Upper lobe of right lung (tissue), 1 donor: ENCODE measurements around the gene FBRSL1. TPM values are rescaled to one million over a fixed set of nuclear protein-coding genes. Genes with fewer than 3 reads are reported as not detected.

Experiments
- ATAC-seq: fragments of 200-7000 bp; cut with Tn5 transposase; one replicate; pipeline ENCODE4 v1.9.1; 2020; ENCODE audit warnings: mild to moderate bottlenecking, moderate library complexity
- DNase-seq: peaks from one replicate; pipeline ENCODE4 v3.0.0-alpha.2; 2020
- H3K27ac ChIP-seq: fragments of 200-600 bp; one replicate; pipeline ENCODE4 v1.8.0; 2022
- H3K27me3 ChIP-seq: fragments of 200-600 bp; one replicate; pipeline ENCODE4 v1.8.0; 2022; ENCODE audit warnings: mild to moderate bottlenecking
- H3K36me3 ChIP-seq: fragments of 200-600 bp; one replicate; pipeline ENCODE4 v1.8.0; 2022
- H3K4me1 ChIP-seq: fragments of 200-600 bp; one replicate; pipeline ENCODE4 v1.8.0; 2022
- H3K4me3 ChIP-seq: fragments of 200-600 bp; one replicate; pipeline ENCODE4 v1.8.0; 2022; ENCODE audit warnings: mild to moderate bottlenecking
- H3K9me3 ChIP-seq: fragments of 200-600 bp; one replicate; pipeline ENCODE4 v1.8.0; 2022
- intact Hi-C: fragments of 100-400 bp; cut with DNase I; formaldehyde crosslinking; loops from one replicate; pipeline ENCODE4 v1.11.0; 2022
- total RNA-seq: library from RNA; stranded (reverse); fragmentation: NEBNext Ultra II Directional; extraction: Animal tissue kit (Norgen Biotek cat#: 25700); gene quantifications from one replicate; pipeline ENCODE4 v1.2.1, GENCODE V29; 2021
- TF ChIP-seq, protein P1 (sequence below): fragments of 200-600 bp; IDR thresholded peaks from one replicate; pipeline ENCODE4 v1.8.0; 2022; ENCODE audit warnings: antibody characterized with exemption
- donor health status: DM: no; HTN: yes; CAD: no; lungs with severe emphysema.

Gene FBRSL1
- total RNA-seq, 1 donor from 2014 or later: 49.5 TPM

DNA sequence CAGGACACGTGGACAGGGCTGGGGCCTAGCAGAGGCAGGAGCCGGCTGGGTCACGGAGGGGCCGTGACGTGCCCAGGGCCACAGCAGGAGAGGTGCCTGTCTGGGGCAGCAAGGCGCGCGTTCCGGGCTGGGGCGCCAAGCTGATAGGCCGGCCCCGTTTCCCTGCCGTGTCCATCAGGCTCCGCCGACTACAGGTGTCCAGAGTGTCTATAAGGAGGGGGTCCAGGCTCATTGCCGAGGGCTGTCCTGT is 18.5 kb downstream of the FBRSL1 start:
- no peaks in the 10 kb centered on the region for H3K9me3 ChIP-seq
- H3K4me3 ChIP-seq: no peak overlapping the region
- TF ChIP-seq, protein P1, sequence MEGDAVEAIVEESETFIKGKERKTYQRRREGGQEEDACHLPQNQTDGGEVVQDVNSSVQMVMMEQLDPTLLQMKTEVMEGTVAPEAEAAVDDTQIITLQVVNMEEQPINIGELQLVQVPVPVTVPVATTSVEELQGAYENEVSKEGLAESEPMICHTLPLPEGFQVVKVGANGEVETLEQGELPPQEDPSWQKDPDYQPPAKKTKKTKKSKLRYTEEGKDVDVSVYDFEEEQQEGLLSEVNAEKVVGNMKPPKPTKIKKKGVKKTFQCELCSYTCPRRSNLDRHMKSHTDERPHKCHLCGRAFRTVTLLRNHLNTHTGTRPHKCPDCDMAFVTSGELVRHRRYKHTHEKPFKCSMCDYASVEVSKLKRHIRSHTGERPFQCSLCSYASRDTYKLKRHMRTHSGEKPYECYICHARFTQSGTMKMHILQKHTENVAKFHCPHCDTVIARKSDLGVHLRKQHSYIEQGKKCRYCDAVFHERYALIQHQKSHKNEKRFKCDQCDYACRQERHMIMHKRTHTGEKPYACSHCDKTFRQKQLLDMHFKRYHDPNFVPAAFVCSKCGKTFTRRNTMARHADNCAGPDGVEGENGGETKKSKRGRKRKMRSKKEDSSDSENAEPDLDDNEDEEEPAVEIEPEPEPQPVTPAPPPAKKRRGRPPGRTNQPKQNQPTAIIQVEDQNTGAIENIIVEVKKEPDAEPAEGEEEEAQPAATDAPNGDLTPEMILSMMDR: no peak
- no peaks in the 10 kb centered on the region for H3K27me3 ChIP-seq
- intact Hi-C loops: no loop called here
- ATAC-seq: no peak
- no peak overlapping the region for H3K27ac ChIP-seq
- peaks cover 41% of the 10 kb centered on the region for H3K4me1 ChIP-seq
- peaks cover 6% of the 10 kb centered on the region for H3K36me3 ChIP-seq
- DNase-seq: no peak

- DNase-seq (no peak), ATAC-seq (no peak)
- Histone ChIP-seq H3K4me3 (no peak overlapping the region), H3K36me3 (peaks cover 6% of the 10 kb centered on the region), H3K9me3 (no peaks in the 10 kb centered on the region), H3K27ac (no peak overlapping the region), H3K27me3 (no peaks in the 10 kb centered on the region), H3K4me1 (peaks cover 35% of the 10 kb centered on the region)
- intact Hi-C loops: no loop called here
- TF ChIP-seq, protein P1: no peak
Observed at GRCh38 chr12:132508860-132509732, 19.1 kb downstream of the FBRSL1 start.

- no peak overlapping the region for H3K27ac ChIP-seq
- H3K9me3 ChIP-seq: no peaks in the 10 kb centered on the region
- intact Hi-C loops: no loop called here
- no peak overlapping the region for H3K4me3 ChIP-seq
- ATAC-seq (no peak), DNase-seq (no peak)
- TF ChIP-seq, protein P1: no peak
- H3K4me1 ChIP-seq: peaks cover 23% of the 10 kb centered on the region
- H3K27me3 ChIP-seq: no peaks in the 10 kb centered on the region
- peaks cover 6% of the 10 kb centered on the region for H3K36me3 ChIP-seq
Observed at GRCh38 chr12:132510111-132510724, 20.3 kb downstream of the FBRSL1 start.

GRCh38 chr12:132510746-132511477 is 21.0 kb downstream of the FBRSL1 start:
- intact Hi-C loops: no loop called here
- H3K4me1 ChIP-seq: peaks cover 16% of the 10 kb centered on the region
- no peak overlapping the region for H3K27ac ChIP-seq
- DNase-seq (no peak), ATAC-seq (no peak)
- no peaks in the 10 kb centered on the region for H3K27me3 ChIP-seq
- TF ChIP-seq, protein P1: no peak
- H3K9me3 ChIP-seq: peaks cover 5% of the 10 kb centered on the region
- peaks cover 6% of the 10 kb centered on the region for H3K36me3 ChIP-seq
- no peak overlapping the region for H3K4me3 ChIP-seq

DNA sequence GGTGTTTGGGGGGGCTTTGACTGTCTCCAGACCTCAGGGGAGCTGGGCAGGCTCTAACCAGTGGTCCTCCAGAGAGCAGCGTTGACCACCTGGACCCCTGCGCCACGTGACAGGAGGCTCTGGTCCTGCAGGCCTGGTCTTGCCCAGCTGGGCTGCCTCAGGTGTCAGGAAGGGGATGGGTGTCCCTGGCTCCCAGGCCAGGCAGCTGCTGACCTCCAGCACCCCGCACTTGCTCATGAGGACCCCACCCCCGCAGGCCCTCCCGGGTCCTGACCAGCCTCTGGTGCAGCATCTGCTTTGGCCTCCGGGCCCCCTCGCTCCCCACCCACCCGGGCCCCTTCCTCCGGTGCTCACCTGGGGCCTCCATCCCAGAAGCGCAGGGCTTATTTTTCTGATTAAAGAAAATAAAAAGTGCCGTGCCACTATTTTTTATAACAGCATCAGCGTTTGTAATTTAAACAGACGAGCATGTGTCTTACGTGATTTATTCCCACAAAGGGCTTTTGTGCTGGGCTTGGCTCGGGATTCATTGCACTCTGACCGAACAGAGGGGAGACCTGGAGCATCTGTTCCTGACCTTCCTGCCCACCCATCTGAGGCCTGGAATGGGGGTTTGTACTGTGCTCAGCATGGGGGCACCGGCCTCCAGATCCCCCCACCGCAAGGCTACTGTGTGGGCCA is 21.7 kb downstream of the FBRSL1 start:
- no peak for ATAC-seq
- TF ChIP-seq, protein P1: no peak
- Histone ChIP-seq H3K4me3 (no peak overlapping the region), H3K36me3 (peaks cover 6% of the 10 kb centered on the region), H3K27me3 (no peaks in the 10 kb centered on the region), H3K27ac (no peak overlapping the region), H3K9me3 (peaks cover 7% of the 10 kb centered on the region), H3K4me1 (peaks cover 9% of the 10 kb centered on the region)
- intact Hi-C loops: no loop called here
- DNase-seq: no peak
